ENCODE measurements around the gene MYO7B.

The MYO7B gene

GRCh38 chr2:127581516-127582490 lies 46.3 kb downstream of the MYO7B start:
- H3K4me3 ChIP-seq (ENCODE audit: control insufficient read depth in 1 of 7, extremely low read depth in 1 of 7, insufficient read depth in 4 of 7, low read depth in 2 of 7, low read length in 6 of 7): no peak overlapping the region
- POLR2A ChIA-PET: no interaction called here
- no peaks in the 10 kb centered on the region for H3K27me3 ChIP-seq (replicated peaks in 2 of 5; ENCODE audit: control insufficient read depth in 4 of 5, insufficient read depth in 5 of 5, low read length in 4 of 5)
- H3K9me3 ChIP-seq (ENCODE audit: control extremely low read depth in 1 of 5, control insufficient read depth in 4 of 5, insufficient read depth in 2 of 5, low read depth in 1 of 5, low read length in 4 of 5): no peaks in the 10 kb centered on the region
- CTCF ChIA-PET: interaction anchor here (0.9 to 2.3 kb wide), 3 partner anchors 9 to 14 kb away, joined by 3 to 5 read pairs (median 3); no protein-coding TSS in a partner anchor
- no peak for DNase-seq
- H3K27ac ChIP-seq (ENCODE audit: insufficient read depth in 1 of 2, low read depth in 1 of 2, low read length in 2 of 2, poor library complexity in 1 of 2, severe bottlenecking in 2 of 2): no peak overlapping the region
- H3K36me3 ChIP-seq (ENCODE audit: control insufficient read depth in 4 of 4, insufficient read depth in 4 of 4, low read length in 3 of 4): no peaks in the 10 kb centered on the region
- H3K4me1 ChIP-seq (ENCODE audit: control extremely low read depth in 1 of 4, control insufficient read depth in 4 of 4, insufficient read depth in 4 of 4, low read length in 3 of 4): peaks cover 0 to 6% (median under 1%) of the 10 kb centered on the region in 4 experiments
- 95% methylated on average over 17 of the region's 21 CpGs for WGBS (ENCODE audit: insufficient coverage)

GRCh38 chr2:127582863-127583861 lies 47.7 kb downstream of the MYO7B start:
- no peak for DNase-seq
- H3K4me3 ChIP-seq (ENCODE audit: control insufficient read depth in 1 of 7, extremely low read depth in 1 of 7, insufficient read depth in 4 of 7, low read depth in 2 of 7, low read length in 6 of 7): no peak overlapping the region
- ChIA-PET CTCF (interaction anchor here (0.9 to 1.2 kb wide), 4 partner anchors 8 to 70 kb away, joined by 3 to 4 read pairs (median 3); no protein-coding TSS in a partner anchor), POLR2A (no interaction called here)
- H3K9me3 ChIP-seq (ENCODE audit: control extremely low read depth in 1 of 5, control insufficient read depth in 4 of 5, insufficient read depth in 2 of 5, low read depth in 1 of 5, low read length in 4 of 5): no peaks in the 10 kb centered on the region
- WGBS (ENCODE audit: insufficient coverage): 92% methylated on average over 12 of the region's 15 CpGs
- H3K4me1 ChIP-seq (ENCODE audit: control extremely low read depth in 1 of 4, control insufficient read depth in 4 of 4, insufficient read depth in 4 of 4, low read length in 3 of 4): peaks cover 0 to 4% (median 0%) of the 10 kb centered on the region in 4 experiments
- no peak overlapping the region for H3K27ac ChIP-seq (ENCODE audit: insufficient read depth in 1 of 2, low read depth in 1 of 2, low read length in 2 of 2, poor library complexity in 1 of 2, severe bottlenecking in 2 of 2)
- no peaks in the 10 kb centered on the region for H3K27me3 ChIP-seq (replicated peaks in 2 of 5; ENCODE audit: control insufficient read depth in 4 of 5, insufficient read depth in 5 of 5, low read length in 4 of 5)
- no peaks in the 10 kb centered on the region for H3K36me3 ChIP-seq (ENCODE audit: control insufficient read depth in 4 of 4, insufficient read depth in 4 of 4, low read length in 3 of 4)

- DNase-seq: no peak
- Histone ChIP-seq H3K27me3 (replicated peaks in 2 of 5; ENCODE audit: control insufficient read depth in 4 of 5, insufficient read depth in 5 of 5, low read length in 4 of 5) (no peaks in the 10 kb centered on the region), H3K4me3 (ENCODE audit: control insufficient read depth in 1 of 7, extremely low read depth in 1 of 7, insufficient read depth in 4 of 7, low read depth in 2 of 7, low read length in 6 of 7) (no peak overlapping the region), H3K27ac (ENCODE audit: insufficient read depth in 1 of 2, low read depth in 1 of 2, low read length in 2 of 2, poor library complexity in 1 of 2, severe bottlenecking in 2 of 2) (no peak overlapping the region), H3K9me3 (ENCODE audit: control extremely low read depth in 1 of 5, control insufficient read depth in 4 of 5, insufficient read depth in 2 of 5, low read depth in 1 of 5, low read length in 4 of 5) (no peaks in the 10 kb centered on the region), H3K36me3 (ENCODE audit: control insufficient read depth in 4 of 4, insufficient read depth in 4 of 4, low read length in 3 of 4) (no peaks in the 10 kb centered on the region), H3K4me1 (ENCODE audit: control extremely low read depth in 1 of 4, control insufficient read depth in 4 of 4, insufficient read depth in 4 of 4, low read length in 3 of 4) (peaks cover 0 to 4% (median 0%) of the 10 kb centered on the region in 4 experiments)
- ChIA-PET POLR2A (no interaction called here), CTCF (interaction anchor here (0.9 to 1.2 kb wide), 2 partner anchors 7 to 69 kb away, joined by 3 to 4 read pairs; no protein-coding TSS in a partner anchor)
- WGBS (ENCODE audit: insufficient coverage): 97% methylated on average over 14 of the region's 14 CpGs
Observed at GRCh38 chr2:127584047-127584446, 48.6 kb downstream of the MYO7B start.

GRCh38 chr2:127584516-127585033 lies 49.1 kb downstream of the MYO7B start:
- Histone ChIP-seq H3K36me3 (ENCODE audit: control insufficient read depth in 4 of 4, insufficient read depth in 4 of 4, low read length in 3 of 4) (no peaks in the 10 kb centered on the region), H3K4me1 (ENCODE audit: control extremely low read depth in 1 of 4, control insufficient read depth in 4 of 4, insufficient read depth in 4 of 4, low read length in 3 of 4) (peaks cover 0 to 4% (median 0%) of the 10 kb centered on the region in 4 experiments), H3K9me3 (ENCODE audit: control extremely low read depth in 1 of 5, control insufficient read depth in 4 of 5, insufficient read depth in 2 of 5, low read depth in 1 of 5, low read length in 4 of 5) (no peaks in the 10 kb centered on the region), H3K4me3 (ENCODE audit: control insufficient read depth in 1 of 7, extremely low read depth in 1 of 7, insufficient read depth in 4 of 7, low read depth in 2 of 7, low read length in 6 of 7) (no peak overlapping the region), H3K27ac (ENCODE audit: insufficient read depth in 1 of 2, low read depth in 1 of 2, low read length in 2 of 2, poor library complexity in 1 of 2, severe bottlenecking in 2 of 2) (no peak overlapping the region), H3K27me3 (replicated peaks in 2 of 5; ENCODE audit: control insufficient read depth in 4 of 5, insufficient read depth in 5 of 5, low read length in 4 of 5) (no peaks in the 10 kb centered on the region)
- ChIA-PET CTCF (interaction anchor here (0.9 to 1.1 kb wide), 2 partner anchors 68 to 359 kb away, joined by 3 read pairs; no protein-coding TSS in a partner anchor), POLR2A (no interaction called here)
- WGBS (ENCODE audit: insufficient coverage): 100% methylated on average over 4 of the region's 8 CpGs
- no peak for DNase-seq

- Histone ChIP-seq H3K27ac (ENCODE audit: insufficient read depth in 1 of 2, low read depth in 1 of 2, low read length in 2 of 2, poor library complexity in 1 of 2, severe bottlenecking in 2 of 2) (no peak overlapping the region), H3K27me3 (replicated peaks in 2 of 5; ENCODE audit: control insufficient read depth in 4 of 5, insufficient read depth in 5 of 5, low read length in 4 of 5) (no peaks in the 10 kb centered on the region), H3K4me1 (ENCODE audit: control extremely low read depth in 1 of 4, control insufficient read depth in 4 of 4, insufficient read depth in 4 of 4, low read length in 3 of 4) (peaks cover 0 to 2% (median 0%) of the 10 kb centered on the region in 4 experiments), H3K9me3 (ENCODE audit: control extremely low read depth in 1 of 5, control insufficient read depth in 4 of 5, insufficient read depth in 2 of 5, low read depth in 1 of 5, low read length in 4 of 5) (no peaks in the 10 kb centered on the region), H3K4me3 (ENCODE audit: control insufficient read depth in 1 of 7, extremely low read depth in 1 of 7, insufficient read depth in 4 of 7, low read depth in 2 of 7, low read length in 6 of 7) (no peak overlapping the region), H3K36me3 (ENCODE audit: control insufficient read depth in 4 of 4, insufficient read depth in 4 of 4, low read length in 3 of 4) (no peaks in the 10 kb centered on the region)
- no peak for DNase-seq
- CTCF ChIA-PET: interaction anchor here (0.9 to 1.1 kb wide), 2 partner anchors 22 to 359 kb away, joined by 3 read pairs; no protein-coding TSS in a partner anchor
- 100% methylated on average over 4 of the region's 5 CpGs for WGBS (ENCODE audit: insufficient coverage)
- POLR2A ChIA-PET: no interaction called here
Observed at GRCh38 chr2:127585270-127585807, 49.9 kb downstream of the MYO7B start.

GRCh38 chr2:127586136-127586535 lies 50.7 kb downstream of the MYO7B start:
- WGBS (ENCODE audit: insufficient coverage): 98% methylated on average over 5 of the region's 6 CpGs
- DNase-seq: no peak
- Histone ChIP-seq H3K27ac (ENCODE audit: insufficient read depth in 1 of 2, low read depth in 1 of 2, low read length in 2 of 2, poor library complexity in 1 of 2, severe bottlenecking in 2 of 2) (no peak overlapping the region), H3K9me3 (ENCODE audit: control extremely low read depth in 1 of 5, control insufficient read depth in 4 of 5, insufficient read depth in 2 of 5, low read depth in 1 of 5, low read length in 4 of 5) (no peaks in the 10 kb centered on the region), H3K4me3 (ENCODE audit: control insufficient read depth in 1 of 7, extremely low read depth in 1 of 7, insufficient read depth in 4 of 7, low read depth in 2 of 7, low read length in 6 of 7) (no peak overlapping the region), H3K36me3 (ENCODE audit: control insufficient read depth in 4 of 4, insufficient read depth in 4 of 4, low read length in 3 of 4) (no peaks in the 10 kb centered on the region), H3K4me1 (ENCODE audit: control extremely low read depth in 1 of 4, control insufficient read depth in 4 of 4, insufficient read depth in 4 of 4, low read length in 3 of 4) (no peaks in the 10 kb centered on the region), H3K27me3 (replicated peaks in 2 of 5; ENCODE audit: control insufficient read depth in 4 of 5, insufficient read depth in 5 of 5, low read length in 4 of 5) (no peaks in the 10 kb centered on the region)
- ChIA-PET CTCF (interaction anchor here (0.9 to 1.1 kb wide), 2 partner anchors 23 to 358 kb away, joined by 3 read pairs; no protein-coding TSS in a partner anchor), POLR2A (no interaction called here)

Measured in common myeloid progenitor, CD34-positive (primary cell).